ENCODE data around the gene HAUS5. TPM values are rescaled to one million over a fixed set of nuclear protein-coding genes. Genes with fewer than 3 reads are reported as not detected.
"Not testable (repeated sequence)": the region's sequence is repeated elsewhere in the genome, so short reads cannot be mapped to it uniquely, and the experiment has no call there.

The HAUS5 gene
- polyA plus RNA-seq, 1 donor (not counting 4 experiments of a cell fraction or from before 2014, with no cell fraction given) = 3.7 TPM

GRCh38 chr19:35596366-35596999, 16.1 kb upstream of the HAUS5 start:
- no peaks in the 10 kb centered on the region for H3K4me1 ChIP-seq (ENCODE audit: control insufficient read depth, extremely low read depth, insufficient read depth, low read length)
- no peaks in the 10 kb centered on the region for H3K79me2 ChIP-seq (ENCODE audit: control insufficient read depth, insufficient read depth, low read length)
- no peaks in the 10 kb centered on the region for H3K27me3 ChIP-seq (ENCODE audit: control insufficient read depth, extremely low read depth, insufficient read depth, low read length)
- H3K4me2 ChIP-seq (ENCODE audit: control insufficient read depth, extremely low read depth, insufficient read depth, low read depth, low read length) = no peak overlapping the region
- TF ChIP-seq CTCF (optimal IDR thresholded peaks at IDR 0.05 in 1 of 3, IDR thresholded peaks at IDR 0.05 in 1 of 3, conservative IDR thresholded peaks at IDR 0.05 in 1 of 3; ENCODE audit: extremely low read depth in 1 of 3, insufficient read depth in 2 of 3, low read length in 3 of 3) (no peak), EZH2 (IDR thresholded peaks at IDR 0.05; ENCODE audit: low read length) (no peak)
- no peak overlapping the region for H3K9ac ChIP-seq (ENCODE audit: control insufficient read depth, extremely low read depth, insufficient read depth, low read length)
- no peaks in the 10 kb centered on the region for H3K9me3 ChIP-seq (ENCODE audit: control insufficient read depth, low read depth, low read length)
- no peaks in the 10 kb centered on the region for H4K20me1 ChIP-seq (ENCODE audit: control insufficient read depth, extremely low read depth, insufficient read depth, low read length)
- no peaks in the 10 kb centered on the region for H3K9me1 ChIP-seq (ENCODE audit: control insufficient read depth, extremely low read depth, insufficient read depth, low read length)
- dilution Hi-C loops (cut with MboI; ENCODE audit: extremely low pct_ligation_motif_present, low sequenced_read_pairs) = no loop called here
- H2AFZ ChIP-seq (ENCODE audit: control insufficient read depth, low read length) = no peak overlapping the region
- no peaks in the 10 kb centered on the region for H3K36me3 ChIP-seq (ENCODE audit: control insufficient read depth in 2 of 2, extremely low read depth in 1 of 2, insufficient read depth in 2 of 2, low read length in 2 of 2)
- no peak overlapping the region for H3K4me3 ChIP-seq (ENCODE audit: control insufficient read depth in 2 of 3, extremely low read depth in 1 of 3, insufficient read depth in 2 of 3, low read depth in 1 of 3, low read length in 3 of 3)
- DNase-seq (ENCODE audit: low read depth, low spot score) (no peak), FAIRE-seq (no peak)
- H3K27ac ChIP-seq (ENCODE audit: control insufficient read depth, insufficient read depth, low read length) = no peak overlapping the region

DNA sequence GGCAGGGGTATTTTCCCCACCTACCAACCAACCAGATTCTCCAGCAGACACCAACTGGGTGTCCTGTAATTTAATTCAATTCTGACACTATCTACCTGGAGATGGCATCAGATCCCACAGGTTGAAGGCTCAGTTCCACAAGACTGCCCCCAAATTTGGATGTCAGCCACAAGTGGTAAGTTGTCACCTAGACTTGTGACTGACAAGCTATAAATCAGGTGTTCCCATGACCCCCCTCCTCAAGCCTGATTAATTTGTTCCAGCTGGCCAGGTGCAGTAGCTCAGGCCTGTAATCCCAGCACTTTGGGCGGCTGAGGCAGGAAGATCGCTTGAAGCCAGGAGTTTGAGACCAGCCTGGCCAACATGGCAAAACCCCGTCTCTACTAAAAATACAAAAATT, 10.6 kb upstream of the HAUS5 start:
- no peak overlapping the region for H3K27ac ChIP-seq (ENCODE audit: control insufficient read depth, insufficient read depth, low read length)
- no peak overlapping the region for H2AFZ ChIP-seq (ENCODE audit: control insufficient read depth, low read length)

GRCh38 chr19:35604436-35604835, 8.1 kb upstream of the HAUS5 start:
- dilution Hi-C loops (cut with MboI; ENCODE audit: extremely low pct_ligation_motif_present, low sequenced_read_pairs); FAIRE-seq; H3K27me3 ChIP-seq (ENCODE audit: control insufficient read depth, extremely low read depth, insufficient read depth, low read length); H3K9ac ChIP-seq (ENCODE audit: control insufficient read depth, extremely low read depth, insufficient read depth, low read length); H3K4me1 ChIP-seq (ENCODE audit: control insufficient read depth, extremely low read depth, insufficient read depth, low read length); H3K4me2 ChIP-seq (ENCODE audit: control insufficient read depth, extremely low read depth, insufficient read depth, low read depth, low read length); DNase-seq (ENCODE audit: low read depth, low spot score); H3K79me2 ChIP-seq (ENCODE audit: control insufficient read depth, insufficient read depth, low read length); H4K20me1 ChIP-seq (ENCODE audit: control insufficient read depth, extremely low read depth, insufficient read depth, low read length); H3K9me3 ChIP-seq (ENCODE audit: control insufficient read depth, low read depth, low read length); H3K4me3 ChIP-seq (ENCODE audit: control insufficient read depth in 2 of 3, extremely low read depth in 1 of 3, insufficient read depth in 2 of 3, low read depth in 1 of 3, low read length in 3 of 3); H3K9me1 ChIP-seq (ENCODE audit: control insufficient read depth, extremely low read depth, insufficient read depth, low read length); H3K27ac ChIP-seq (ENCODE audit: control insufficient read depth, insufficient read depth, low read length); H3K36me3 ChIP-seq (ENCODE audit: control insufficient read depth in 2 of 2, extremely low read depth in 1 of 2, insufficient read depth in 2 of 2, low read length in 2 of 2); H2AFZ ChIP-seq (ENCODE audit: control insufficient read depth, low read length): not testable (repeated sequence)

More for the DNA sequence above, 10.6 kb upstream of the HAUS5 start:
- no peak overlapping the region for H3K4me3 ChIP-seq (ENCODE audit: control insufficient read depth in 2 of 3, extremely low read depth in 1 of 3, insufficient read depth in 2 of 3, low read depth in 1 of 3, low read length in 3 of 3)
- FAIRE-seq = no peak
- no peaks in the 10 kb centered on the region for H3K79me2 ChIP-seq (ENCODE audit: control insufficient read depth, insufficient read depth, low read length)
- peaks cover 5% of the 10 kb centered on the region for H3K4me1 ChIP-seq (ENCODE audit: control insufficient read depth, extremely low read depth, insufficient read depth, low read length)
- no peak overlapping the region for H3K9ac ChIP-seq (ENCODE audit: control insufficient read depth, extremely low read depth, insufficient read depth, low read length)
- no peaks in the 10 kb centered on the region for H3K36me3 ChIP-seq (ENCODE audit: control insufficient read depth in 2 of 2, extremely low read depth in 1 of 2, insufficient read depth in 2 of 2, low read length in 2 of 2)
- no peak overlapping the region for H3K4me2 ChIP-seq (ENCODE audit: control insufficient read depth, extremely low read depth, insufficient read depth, low read depth, low read length)
- H3K27me3 ChIP-seq (ENCODE audit: control insufficient read depth, extremely low read depth, insufficient read depth, low read length) = no peaks in the 10 kb centered on the region
- TF ChIP-seq CTCF (optimal IDR thresholded peaks at IDR 0.05 in 1 of 3, IDR thresholded peaks at IDR 0.05 in 1 of 3, conservative IDR thresholded peaks at IDR 0.05 in 1 of 3; ENCODE audit: extremely low read depth in 1 of 3, insufficient read depth in 2 of 3, low read length in 3 of 3) (no peak), EZH2 (IDR thresholded peaks at IDR 0.05; ENCODE audit: low read length) (no peak)
- DNase-seq (ENCODE audit: low read depth, low spot score) = no peak
- H3K9me1 ChIP-seq (ENCODE audit: control insufficient read depth, extremely low read depth, insufficient read depth, low read length) = no peaks in the 10 kb centered on the region
- no peaks in the 10 kb centered on the region for H3K9me3 ChIP-seq (ENCODE audit: control insufficient read depth, low read depth, low read length)
- no peaks in the 10 kb centered on the region for H4K20me1 ChIP-seq (ENCODE audit: control insufficient read depth, extremely low read depth, insufficient read depth, low read length)
- dilution Hi-C loops (cut with MboI; ENCODE audit: extremely low pct_ligation_motif_present, low sequenced_read_pairs) = no loop called here

DNA sequence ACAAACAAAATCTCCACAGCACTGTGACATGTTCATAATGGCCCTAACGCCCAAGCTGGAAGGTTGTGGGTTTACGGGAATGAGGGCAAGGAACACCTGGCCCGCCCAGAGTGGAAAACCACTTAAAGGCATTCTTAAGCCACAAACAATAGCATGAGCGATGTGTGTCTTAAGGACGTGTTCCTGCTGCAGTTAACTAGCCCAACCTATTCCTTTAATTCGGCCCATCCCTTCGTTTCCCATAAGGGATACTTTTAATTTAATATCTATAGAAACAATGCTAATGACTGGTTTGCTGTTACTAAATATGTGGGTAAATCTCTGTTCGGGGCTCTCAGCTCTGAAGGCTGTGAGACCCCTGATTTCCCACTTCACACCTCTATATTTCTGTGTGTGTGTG, 5.4 kb upstream of the HAUS5 start:
- DNase-seq (ENCODE audit: low read depth, low spot score); H3K79me2 ChIP-seq (ENCODE audit: control insufficient read depth, insufficient read depth, low read length); H3K36me3 ChIP-seq (ENCODE audit: control insufficient read depth in 2 of 2, extremely low read depth in 1 of 2, insufficient read depth in 2 of 2, low read length in 2 of 2); H2AFZ ChIP-seq (ENCODE audit: control insufficient read depth, low read length); H3K27me3 ChIP-seq (ENCODE audit: control insufficient read depth, extremely low read depth, insufficient read depth, low read length); H3K9me3 ChIP-seq (ENCODE audit: control insufficient read depth, low read depth, low read length); H3K4me3 ChIP-seq (ENCODE audit: control insufficient read depth in 2 of 3, extremely low read depth in 1 of 3, insufficient read depth in 2 of 3, low read depth in 1 of 3, low read length in 3 of 3); H3K4me2 ChIP-seq (ENCODE audit: control insufficient read depth, extremely low read depth, insufficient read depth, low read depth, low read length); H4K20me1 ChIP-seq (ENCODE audit: control insufficient read depth, extremely low read depth, insufficient read depth, low read length); H3K27ac ChIP-seq (ENCODE audit: control insufficient read depth, insufficient read depth, low read length); H3K4me1 ChIP-seq (ENCODE audit: control insufficient read depth, extremely low read depth, insufficient read depth, low read length); FAIRE-seq; H3K9me1 ChIP-seq (ENCODE audit: control insufficient read depth, extremely low read depth, insufficient read depth, low read length); H3K9ac ChIP-seq (ENCODE audit: control insufficient read depth, extremely low read depth, insufficient read depth, low read length): not testable (repeated sequence)
- dilution Hi-C loops (cut with MboI; ENCODE audit: extremely low pct_ligation_motif_present, low sequenced_read_pairs) = loop anchor here (5.0 kb wide), 1 partner anchor 50 kb away; no protein-coding TSS in a partner anchor

Data from keratinocyte (primary cell).